ENCODE data around the gene SERPINA3. TPM values are rescaled to one million over a fixed set of nuclear protein-coding genes. Genes with fewer than 3 reads are reported as not detected.
"Not testable (repeated sequence)": the region's sequence is repeated elsewhere in the genome, so short reads cannot be mapped to it uniquely, and the experiment has no call there.

Gene SERPINA3
- total RNA-seq, 1 experiment from 2014 or later, result 196 TPM

DNA sequence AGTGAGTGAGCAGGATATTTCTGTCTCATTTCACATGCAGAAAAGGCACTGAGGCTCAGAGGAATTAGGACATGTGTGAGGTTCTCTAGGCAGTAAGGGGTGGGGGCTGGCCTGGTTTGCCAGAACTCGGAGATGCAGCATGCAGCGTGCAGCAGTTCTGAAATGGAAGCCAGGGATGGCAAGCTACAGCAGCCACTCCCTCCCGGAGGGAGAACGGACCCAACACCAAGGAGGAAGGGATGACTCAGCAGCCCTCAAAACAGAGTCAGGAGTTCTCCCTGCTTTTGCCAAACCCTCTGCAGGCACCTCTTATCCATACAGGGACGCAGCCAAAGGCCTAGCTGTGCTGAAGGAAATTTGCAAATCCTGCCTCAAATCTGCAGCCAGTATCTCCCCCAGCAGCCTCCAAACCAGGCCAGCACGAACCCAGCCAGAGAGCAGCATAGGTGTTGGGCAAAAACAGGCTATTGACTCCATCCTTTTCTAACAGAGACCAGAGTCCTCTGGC lies 10.3 kb upstream of the SERPINA3 start:
- in situ Hi-C loops (cut with HindIII; ENCODE audit: low pct_unique_long_range_greater_than_20kb, low sequenced_read_pairs), result no loop called here
- DNase-seq (ENCODE audit: low read depth, low spot score), result no peak

DNA sequence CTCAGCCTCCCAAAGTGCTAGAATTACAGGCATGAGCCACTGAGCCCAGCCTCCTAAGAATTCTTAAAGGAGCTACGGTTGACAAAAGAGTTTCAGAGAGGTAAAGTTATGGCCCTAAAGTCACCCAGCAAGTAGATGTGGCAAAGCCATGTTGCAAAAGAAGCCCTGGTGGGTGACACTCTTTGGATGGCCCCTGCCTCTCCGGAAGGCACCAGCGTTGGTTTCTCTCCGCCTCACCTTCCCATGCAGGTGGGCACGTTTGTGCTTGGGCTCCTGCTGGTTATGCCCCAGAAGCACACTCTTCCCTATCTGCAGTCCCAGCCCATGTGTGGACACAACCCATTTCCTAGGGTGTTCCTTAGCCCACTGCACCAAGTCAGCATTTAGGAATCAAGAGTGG lies 9.5 kb upstream of the SERPINA3 start:
- in situ Hi-C loops (cut with HindIII; ENCODE audit: low pct_unique_long_range_greater_than_20kb, low sequenced_read_pairs), result no loop called here
- no peak for DNase-seq (ENCODE audit: low read depth, low spot score)

DNA sequence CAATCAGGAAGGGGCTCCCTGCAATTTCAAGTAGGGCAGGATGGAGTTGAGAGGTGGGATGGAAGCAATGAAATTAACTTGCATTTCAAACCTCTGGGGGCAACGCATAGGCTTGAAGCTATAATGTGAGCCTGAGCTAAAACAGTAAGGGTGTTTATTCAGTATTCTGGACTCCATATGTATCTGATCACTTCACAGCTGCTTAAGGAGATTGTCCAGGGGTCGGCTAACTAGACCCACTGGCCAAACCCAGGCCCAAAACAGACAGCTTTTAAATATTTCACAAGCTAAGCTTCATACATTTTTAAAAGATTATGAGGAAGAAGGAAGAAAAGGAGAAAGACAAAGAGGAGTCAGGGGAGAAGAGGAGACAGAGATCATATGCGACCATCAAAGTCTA lies 6.8 kb upstream of the SERPINA3 start:
- no peak for DNase-seq (ENCODE audit: low read depth, low spot score)
- in situ Hi-C loops (cut with HindIII; ENCODE audit: low pct_unique_long_range_greater_than_20kb, low sequenced_read_pairs), result no loop called here

DNA sequence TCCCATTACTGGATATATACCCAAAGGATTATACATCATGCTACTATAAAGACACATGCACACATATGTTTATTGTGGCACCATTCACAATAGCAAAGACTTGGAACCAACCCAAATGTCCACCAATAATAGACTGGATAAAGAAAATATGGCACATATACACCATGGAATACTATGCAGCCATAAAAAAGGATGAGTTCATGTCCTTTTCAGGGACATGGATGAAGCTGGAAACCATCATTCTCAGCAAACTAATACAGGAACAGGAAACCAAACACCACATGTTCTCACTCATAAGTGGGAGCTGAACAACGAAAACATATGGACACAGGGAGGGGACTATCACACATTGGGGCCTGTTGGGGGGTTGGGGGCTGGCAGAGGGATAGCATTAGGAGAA lies 3.2 kb upstream of the SERPINA3 start:
- DNase-seq (ENCODE audit: low read depth, low spot score); in situ Hi-C loops (cut with HindIII; ENCODE audit: low pct_unique_long_range_greater_than_20kb, low sequenced_read_pairs): not testable (repeated sequence)

DNA sequence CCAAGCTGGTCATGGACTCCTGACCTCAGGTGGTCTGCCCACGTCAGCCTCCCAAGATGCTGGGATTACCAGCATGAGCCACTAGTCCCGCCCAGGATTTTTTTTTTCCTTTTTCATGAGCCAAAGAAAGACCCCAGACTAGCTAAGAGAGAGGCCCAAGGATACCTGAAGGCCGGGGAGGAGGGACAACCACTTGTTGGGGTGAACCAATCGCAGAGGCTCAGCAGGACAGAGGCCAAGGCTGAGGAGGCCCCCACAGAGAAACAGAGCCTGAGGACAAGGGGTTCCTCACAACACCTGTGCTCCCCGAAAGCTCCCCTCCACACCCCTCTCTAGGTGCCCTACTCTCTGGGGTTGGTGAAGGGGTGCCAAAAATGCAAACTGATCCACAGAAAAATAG lies 1.0 kb upstream of the SERPINA3 start:
- no peak for DNase-seq (ENCODE audit: low read depth, low spot score)
- in situ Hi-C loops (cut with HindIII; ENCODE audit: low pct_unique_long_range_greater_than_20kb, low sequenced_read_pairs), result no loop called here

DNA sequence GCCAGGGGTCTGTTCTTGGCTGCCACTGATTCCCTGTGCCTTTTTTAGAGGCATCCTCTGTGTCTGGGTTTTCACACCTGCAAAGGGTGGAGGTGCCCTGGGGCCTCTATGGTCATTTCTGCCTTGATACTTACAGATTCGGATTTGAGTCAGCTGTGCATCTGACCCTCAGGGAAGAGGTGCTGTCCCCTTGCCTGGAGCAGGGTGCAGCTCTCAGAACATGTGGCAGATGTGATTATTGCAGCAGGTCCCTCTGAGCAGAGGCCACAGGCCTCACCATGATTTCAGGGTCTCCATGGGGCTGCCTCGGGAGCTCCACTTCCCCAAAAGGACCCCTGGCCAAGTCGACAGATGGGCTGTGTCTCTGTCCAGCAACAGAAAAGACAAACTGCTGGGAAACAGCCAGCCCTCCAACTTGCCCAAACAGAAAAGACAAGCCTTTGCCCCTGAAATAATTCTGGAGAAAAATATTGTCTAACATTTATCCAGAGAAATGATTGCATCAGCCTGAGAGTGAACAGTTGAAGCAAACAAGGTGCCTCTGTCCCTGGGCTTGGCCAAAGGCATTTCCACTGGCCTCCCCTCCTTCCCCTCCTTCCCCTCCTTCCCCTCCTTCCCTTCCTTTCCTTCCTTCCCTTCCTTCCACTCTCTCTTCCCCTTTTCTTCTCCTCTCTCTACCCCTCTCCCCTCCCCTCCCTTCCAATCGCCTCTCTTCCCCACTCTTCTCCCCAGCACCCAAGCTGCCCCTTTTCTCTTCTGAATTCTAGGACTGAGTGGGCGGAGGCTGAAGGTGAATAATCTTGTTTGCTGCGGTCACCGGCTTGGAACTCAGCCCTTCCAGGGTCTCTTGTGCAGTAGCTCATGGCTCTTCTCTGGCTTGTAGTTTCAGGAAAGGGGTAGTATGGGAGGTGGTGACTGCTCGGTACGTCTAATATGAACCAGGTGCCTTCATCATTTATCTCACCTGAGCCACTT lies 676 bp downstream of the SERPINA3 start:
- no peak for DNase-seq (ENCODE audit: low read depth, low spot score)
- in situ Hi-C loops (cut with HindIII; ENCODE audit: low pct_unique_long_range_greater_than_20kb, low sequenced_read_pairs), result no loop called here

DNA sequence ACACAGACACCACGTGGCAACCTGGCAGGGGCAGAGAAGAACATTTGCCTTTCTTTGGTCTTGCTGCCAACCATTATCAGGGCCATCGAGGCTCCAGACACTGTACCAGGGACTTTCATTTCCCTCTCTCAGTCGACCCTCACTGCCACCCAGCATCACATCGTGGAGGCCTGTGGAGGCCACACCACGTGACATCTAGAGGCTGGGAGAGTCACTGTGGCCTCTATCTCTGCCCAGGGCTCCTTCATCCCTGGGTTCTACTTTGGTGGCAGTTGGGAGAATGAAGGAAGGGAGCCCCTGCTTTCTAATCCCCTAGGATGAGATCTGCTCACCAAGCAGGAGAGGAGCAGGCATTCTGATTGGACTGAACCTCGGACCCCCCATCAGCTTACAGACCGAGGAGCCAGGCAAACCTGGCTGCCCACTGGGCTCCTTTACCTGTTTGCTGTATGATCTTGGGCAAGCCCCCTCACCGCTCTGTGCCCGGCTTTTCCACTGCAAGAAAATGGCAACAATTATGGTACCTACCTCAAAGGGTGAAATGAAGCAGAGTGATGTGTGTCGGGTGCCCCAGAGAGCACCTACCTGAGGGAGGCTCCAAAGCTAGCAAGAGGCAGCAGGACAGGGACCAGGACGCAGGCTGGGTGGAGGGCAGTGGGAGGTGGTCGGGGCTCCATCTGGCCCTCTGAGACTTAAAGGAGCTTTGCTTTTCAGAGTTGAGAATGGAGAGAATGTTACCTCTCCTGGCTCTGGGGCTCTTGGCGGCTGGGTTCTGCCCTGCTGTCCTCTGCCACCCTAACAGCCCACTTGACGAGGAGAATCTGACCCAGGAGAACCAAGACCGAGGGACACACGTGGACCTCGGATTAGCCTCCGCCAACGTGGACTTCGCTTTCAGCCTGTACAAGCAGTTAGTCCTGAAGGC lies 1.8 kb downstream of the SERPINA3 start:
- in situ Hi-C loops (cut with HindIII; ENCODE audit: low pct_unique_long_range_greater_than_20kb, low sequenced_read_pairs), result no loop called here
- no peak for DNase-seq (ENCODE audit: low read depth, low spot score)

DNA sequence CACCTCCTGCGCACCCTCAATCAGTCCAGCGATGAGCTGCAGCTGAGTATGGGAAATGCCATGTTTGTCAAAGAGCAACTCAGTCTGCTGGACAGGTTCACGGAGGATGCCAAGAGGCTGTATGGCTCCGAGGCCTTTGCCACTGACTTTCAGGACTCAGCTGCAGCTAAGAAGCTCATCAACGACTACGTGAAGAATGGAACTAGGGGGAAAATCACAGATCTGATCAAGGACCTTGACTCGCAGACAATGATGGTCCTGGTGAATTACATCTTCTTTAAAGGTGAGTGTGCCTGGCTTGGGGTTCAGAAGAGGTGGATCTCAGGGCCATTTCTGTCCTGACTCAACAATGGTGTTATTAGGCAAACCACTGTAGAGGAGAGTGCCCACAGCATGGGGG lies 2.6 kb downstream of the SERPINA3 start:
- in situ Hi-C loops (cut with HindIII; ENCODE audit: low pct_unique_long_range_greater_than_20kb, low sequenced_read_pairs), result no loop called here
- no peak for DNase-seq (ENCODE audit: low read depth, low spot score)

DNA sequence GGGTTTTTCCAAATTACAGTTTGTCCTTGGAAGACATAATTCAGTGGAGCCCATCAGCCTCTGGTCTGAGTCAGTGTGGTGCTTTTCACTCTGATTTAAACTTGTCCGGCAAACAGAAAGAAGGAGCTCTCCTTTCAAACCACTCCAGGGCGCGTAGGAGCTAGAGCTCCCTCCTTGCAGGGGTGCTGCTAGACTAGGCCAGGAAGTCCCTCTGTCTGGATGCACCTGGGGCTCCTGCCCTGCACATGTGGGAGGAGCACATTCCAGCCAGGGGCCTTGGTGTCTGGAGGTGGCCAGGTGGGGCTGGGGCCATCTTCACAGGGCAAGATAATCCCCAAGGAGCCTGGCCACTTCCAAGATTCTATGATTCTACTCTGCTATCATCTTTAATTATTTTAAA lies 3.1 kb downstream of the SERPINA3 start:
- no peak for DNase-seq (ENCODE audit: low read depth, low spot score)
- in situ Hi-C loops (cut with HindIII; ENCODE audit: low pct_unique_long_range_greater_than_20kb, low sequenced_read_pairs), result no loop called here

DNA sequence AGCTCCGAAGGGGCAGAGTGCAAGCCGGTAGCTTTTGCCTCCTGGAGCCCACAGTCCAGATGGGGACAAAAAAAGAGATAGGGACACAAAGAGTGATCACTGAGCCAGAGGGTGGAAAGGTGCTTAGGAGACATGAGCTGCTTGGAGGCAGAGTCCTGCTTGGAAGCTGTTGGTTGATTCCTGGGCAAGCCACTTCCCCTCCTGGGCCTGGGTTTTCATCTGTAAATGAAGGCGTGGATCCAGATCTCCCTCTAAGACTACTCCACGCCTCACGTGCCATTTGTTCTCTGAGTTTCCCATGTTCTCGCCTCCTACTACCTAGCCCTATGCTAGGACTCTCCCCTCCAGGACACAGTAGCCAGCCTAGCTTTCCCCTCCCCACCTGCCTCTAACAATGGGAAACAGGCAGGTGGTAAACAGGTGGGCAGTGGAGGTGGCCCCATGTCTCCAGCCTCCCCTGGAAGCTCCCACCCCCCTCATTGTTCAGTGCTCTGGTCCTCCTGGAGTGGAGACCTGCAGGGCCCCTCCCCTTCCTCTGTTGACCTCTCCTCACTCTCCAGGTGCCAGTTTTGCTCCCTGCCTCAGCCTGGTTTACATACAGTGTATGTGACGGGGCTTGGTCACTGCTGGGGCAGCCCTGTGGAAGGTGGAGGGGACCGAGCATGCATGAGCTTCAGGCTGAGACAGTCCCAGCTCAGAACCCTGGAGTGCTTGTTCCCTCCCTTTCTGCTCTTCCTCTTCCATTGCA lies 3.8 kb downstream of the SERPINA3 start:
- no peak for DNase-seq (ENCODE audit: low read depth, low spot score)
- in situ Hi-C loops (cut with HindIII; ENCODE audit: low pct_unique_long_range_greater_than_20kb, low sequenced_read_pairs), result no loop called here

DNA sequence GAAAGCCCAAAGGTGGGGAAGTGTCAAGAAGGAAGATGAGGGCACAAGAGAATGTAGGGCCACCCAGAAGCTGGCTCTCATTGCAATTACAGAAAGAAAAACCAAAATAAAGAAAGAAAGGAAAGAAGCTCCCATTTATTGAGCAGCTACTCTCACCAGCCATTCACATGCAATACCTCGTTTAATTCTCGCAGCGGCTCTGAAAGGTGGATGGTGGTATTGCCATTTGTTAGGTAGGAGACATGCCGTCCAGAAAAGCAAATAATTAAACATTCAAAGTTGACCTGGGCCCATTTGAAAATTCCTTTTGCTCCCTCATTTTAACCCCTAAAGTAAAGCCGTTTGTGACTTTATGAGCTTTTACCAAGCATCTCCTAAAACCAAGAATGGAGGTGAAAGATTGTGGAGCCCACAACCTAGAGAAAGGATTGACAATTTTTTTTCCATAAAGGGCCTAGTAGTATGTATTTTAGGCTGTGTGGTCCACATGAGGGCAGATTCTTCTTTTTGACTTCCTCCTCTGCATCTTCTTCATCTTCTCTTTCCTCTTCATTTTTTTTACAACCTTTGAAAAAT lies 5.3 kb downstream of the SERPINA3 start:
- DNase-seq (ENCODE audit: low read depth, low spot score), result no peak
- in situ Hi-C loops (cut with HindIII; ENCODE audit: low pct_unique_long_range_greater_than_20kb, low sequenced_read_pairs), result no loop called here

DNA sequence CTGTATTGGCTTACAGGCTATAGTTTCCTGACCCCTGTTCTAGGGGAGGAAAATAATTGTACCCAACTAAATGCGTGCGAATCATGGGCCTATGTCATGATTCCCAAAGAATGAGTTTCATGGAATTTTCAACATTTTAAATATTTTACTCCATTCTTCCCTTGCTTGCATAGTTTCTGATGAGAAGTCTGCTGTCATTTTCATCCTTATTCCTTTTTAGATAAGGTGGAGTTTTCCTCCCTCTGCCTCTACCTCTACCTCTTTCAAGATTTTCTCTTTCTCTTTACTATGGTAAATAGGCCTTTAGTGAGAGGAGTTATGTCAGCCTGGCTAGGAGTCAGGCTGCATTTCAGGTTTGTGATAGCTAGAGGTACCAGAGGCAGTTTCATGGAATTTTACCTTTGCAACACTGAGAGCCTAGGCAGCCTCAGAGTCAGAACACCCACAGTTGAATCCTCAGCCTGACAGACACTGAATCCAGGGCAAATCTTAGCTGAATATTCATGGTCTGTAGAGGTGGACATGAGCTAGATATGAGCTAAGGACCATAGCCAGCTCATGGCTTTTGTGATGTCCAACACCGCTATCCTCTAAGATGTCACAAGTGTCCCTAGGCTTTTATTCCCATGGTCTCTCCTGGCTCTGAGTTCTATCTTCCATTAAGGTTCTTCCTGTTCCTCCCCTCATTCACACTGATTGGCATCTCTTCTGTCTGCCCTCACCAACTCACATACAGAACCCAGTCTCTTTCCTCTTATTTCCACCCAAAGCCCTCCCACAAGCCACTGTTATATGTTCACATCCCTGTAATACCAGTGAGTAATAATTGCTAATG lies 6.0 kb downstream of the SERPINA3 start:
- no peak for DNase-seq (ENCODE audit: low read depth, low spot score)
- in situ Hi-C loops (cut with HindIII; ENCODE audit: low pct_unique_long_range_greater_than_20kb, low sequenced_read_pairs), result no loop called here

DNA sequence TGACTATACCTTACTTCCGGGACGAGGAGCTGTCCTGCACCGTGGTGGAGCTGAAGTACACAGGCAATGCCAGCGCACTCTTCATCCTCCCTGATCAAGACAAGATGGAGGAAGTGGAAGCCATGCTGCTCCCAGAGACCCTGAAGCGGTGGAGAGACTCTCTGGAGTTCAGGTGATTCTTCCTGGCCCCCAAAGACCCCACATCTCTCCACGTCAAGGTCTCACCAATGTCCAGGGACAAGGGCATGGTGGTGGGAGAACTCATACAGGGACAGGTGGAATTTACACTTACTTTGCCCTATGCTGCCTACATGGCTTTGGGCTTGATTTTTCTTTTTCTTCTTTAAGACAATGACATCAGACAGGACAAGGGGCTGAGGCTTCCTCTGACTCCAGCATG lies 7.1 kb downstream of the SERPINA3 start:
- no peak for DNase-seq (ENCODE audit: low read depth, low spot score)
- in situ Hi-C loops (cut with HindIII; ENCODE audit: low pct_unique_long_range_greater_than_20kb, low sequenced_read_pairs), result no loop called here

DNA sequence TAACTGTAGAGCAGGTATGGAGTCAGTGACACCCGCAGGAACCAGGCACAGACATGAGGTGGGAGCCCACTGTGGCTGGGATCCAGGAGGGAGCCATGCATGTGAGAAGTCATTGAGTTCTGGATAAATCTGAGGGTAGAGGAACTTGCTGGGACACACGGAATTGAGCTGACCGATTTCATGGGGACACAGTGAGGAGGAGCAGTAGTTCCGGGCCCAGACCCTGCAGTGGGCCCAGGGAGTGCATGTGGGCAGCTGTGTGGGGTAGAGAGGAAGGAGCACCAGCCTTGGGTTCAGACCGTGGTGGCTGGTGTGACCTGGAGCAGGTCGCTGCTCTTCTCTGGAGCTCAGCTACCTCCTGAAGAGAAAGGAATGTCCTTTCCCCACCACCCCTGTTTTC lies 8.4 kb downstream of the SERPINA3 start:
- in situ Hi-C loops (cut with HindIII; ENCODE audit: low pct_unique_long_range_greater_than_20kb, low sequenced_read_pairs), result no loop called here
- DNase-seq (ENCODE audit: low read depth, low spot score), result no peak

DNA sequence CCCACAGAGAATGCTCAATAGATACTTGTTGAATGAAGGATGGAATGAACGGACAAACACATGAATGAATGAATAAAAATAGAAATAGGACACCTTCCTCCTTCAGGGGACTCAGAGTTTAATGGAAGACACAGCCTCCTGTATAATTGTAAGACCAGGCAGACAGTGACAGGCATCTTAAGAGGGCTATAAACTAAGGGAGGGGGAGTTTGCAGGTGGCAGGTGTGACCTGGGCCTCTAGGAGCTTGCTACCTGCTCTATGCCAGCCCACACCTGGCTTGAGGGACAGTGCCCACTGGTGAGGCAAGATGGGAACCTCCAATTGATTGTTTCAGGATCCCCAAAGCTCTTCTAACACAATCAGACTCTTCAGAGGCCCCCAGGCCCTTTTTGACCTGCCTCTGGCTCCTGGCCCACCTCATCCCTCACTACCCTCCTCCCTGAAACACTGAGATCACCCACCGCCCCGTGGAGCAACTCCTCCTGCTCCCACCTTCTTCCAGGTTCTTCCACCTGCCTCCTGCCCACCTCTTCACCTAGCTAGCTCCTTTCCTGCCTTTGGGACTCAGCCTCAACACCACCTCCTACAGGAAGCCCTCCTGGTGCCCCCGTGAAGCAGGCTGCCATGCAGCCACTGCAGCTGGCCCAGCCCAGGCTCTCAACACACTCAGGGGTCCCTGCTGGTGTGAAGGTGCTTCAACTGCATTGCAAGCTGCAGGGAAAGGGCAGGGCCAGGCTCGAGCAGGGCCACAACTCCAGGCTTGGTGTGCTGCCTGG lies 9.4 kb downstream of the SERPINA3 start:
- no peak for DNase-seq (ENCODE audit: low read depth, low spot score)
- in situ Hi-C loops (cut with HindIII; ENCODE audit: low pct_unique_long_range_greater_than_20kb, low sequenced_read_pairs), result no loop called here
